H1 (cell line): ENCODE data around the gene TRIM38. TPM values are rescaled to one million over a fixed set of nuclear protein-coding genes. Genes with fewer than 3 reads are reported as not detected.

ENCODE experiments used
- CTCF ChIA-PET: fragments of 300-600 bp; sonication (Branson Sonifier 250); formaldehyde crosslinking; loops from one replicate; lab custom pipeline; 2021; ENCODE audit not compliant: partially characterized antibody; lab: Charles Lee
- POLR2A ChIA-PET: fragments of 300-600 bp; sonication (Branson Sonifier 250); formaldehyde crosslinking; loops from one replicate; lab custom pipeline; 2021; ENCODE audit warnings: inconsistent platforms; ENCODE audit not compliant: partially characterized antibody; lab: Charles Lee
- DNase-seq, 2 experiments: peaks; one replicate each; pipeline versions ENCODE4 v3.0.0 to v3.0.0-alpha.2; 2010 to 2022; ENCODE audit warnings: low spot score in 2 of 2, low read depth in 1 of 2, mixed read lengths in 1 of 2
- FAIRE-seq: peaks from 2 replicates; lab custom pipeline; 2011; peaks lifted over from hg19 to GRCh38; lab: Jason Lieb, UNC
- H2AFZ ChIP-seq: 2 replicates; pipeline ENCODE4 v1.8.1; 2012; ENCODE audit warnings: low read length, inconsistent platforms
- H2AK5ac ChIP-seq: 2 replicates; pipeline ENCODE4 v1.6.1; 2013; ENCODE audit warnings: low read depth, low read length
- H2BK120ac ChIP-seq: replicated peaks from 2 replicates; pipeline ENCODE3; 2013; ENCODE audit warnings: low read depth, low read length, inconsistent platforms
- H2BK12ac ChIP-seq: 2 replicates; pipeline ENCODE4 v1.6.1; 2013; ENCODE audit warnings: low read depth, low read length
- H2BK15ac ChIP-seq: 2 replicates; pipeline ENCODE4 v1.6.1; 2013; ENCODE audit warnings: low read length
- H2BK20ac ChIP-seq: 2 replicates; pipeline ENCODE4 v1.6.1; 2013; ENCODE audit warnings: low read length
- H2BK5ac ChIP-seq: 2 replicates; pipeline ENCODE4 v1.6.1; 2013; ENCODE audit warnings: low read depth, low read length
- H3K14ac ChIP-seq: 2 replicates; pipeline ENCODE4 v1.6.1; 2013; ENCODE audit warnings: inconsistent platforms; ENCODE audit not compliant: insufficient read length
- H3K18ac ChIP-seq: 2 replicates; pipeline ENCODE4 v1.6.1; 2013; ENCODE audit warnings: low read length; ENCODE audit errors: extremely low read depth
- H3K23ac ChIP-seq: 2 replicates; pipeline ENCODE4 v1.6.1; 2013; ENCODE audit warnings: inconsistent platforms; ENCODE audit not compliant: insufficient read length
- H3K23me2 ChIP-seq: 2 replicates; pipeline ENCODE4 v1.6.1; 2013; ENCODE audit warnings: low read depth, low read length
- H3K27ac ChIP-seq: 2 replicates; pipeline ENCODE4 v1.6.1; 2011; ENCODE audit warnings: low read depth, low read length, inconsistent platforms
- H3K27me3 ChIP-seq, 4 experiments: replicated peaks in 1 of 4; 1 replicate in 1 of 4; 2 replicates in 3 of 4; pipeline versions ENCODE4 v1.6.1 to v1.8.1; 2011 to 2013; ENCODE audit warnings: low read length in 3 of 4, mild to moderate bottlenecking in 3 of 4, inconsistent platforms in 2 of 4, mixed read lengths in 2 of 4, moderate library complexity in 1 of 4; ENCODE audit not compliant: control insufficient read depth in 3 of 4, insufficient read depth in 3 of 4; ENCODE audit errors: extremely low read depth in 1 of 4
- H3K36me3 ChIP-seq, 4 experiments: 2 replicates each; pipeline versions ENCODE4 v1.6.1 to v1.8.1; 2011 to 2013; ENCODE audit warnings: mild to moderate bottlenecking in 4 of 4, low read length in 3 of 4, moderate library complexity in 2 of 4, control low read depth in 1 of 4, inconsistent platforms in 1 of 4; ENCODE audit not compliant: insufficient read depth in 4 of 4, control insufficient read depth in 2 of 4
- H3K4ac ChIP-seq: replicated peaks from 2 replicates; pipeline ENCODE3; 2013; ENCODE audit warnings: low read length, low read depth, mixed read lengths, inconsistent platforms; ENCODE audit not compliant: insufficient read length
- H3K4me1 ChIP-seq, 4 experiments: replicated peaks in 1 of 4; 1 replicate in 1 of 4; 2 replicates in 3 of 4; pipeline versions ENCODE4 v1.6.1 to v1.8.1; 2011 to 2013; ENCODE audit warnings: low read length in 3 of 4, inconsistent platforms in 2 of 4, mixed read lengths in 1 of 4; ENCODE audit not compliant: insufficient read depth in 4 of 4, control insufficient read depth in 3 of 4
- H3K4me2 ChIP-seq, 2 experiments: 2 replicates each; pipeline versions ENCODE4 v1.6.1 to v1.8.1; 2011 to 2013; ENCODE audit warnings: low read depth in 2 of 2, low read length in 2 of 2, control low read depth in 1 of 2, inconsistent platforms in 1 of 2, mild to moderate bottlenecking in 1 of 2; ENCODE audit not compliant: insufficient read depth in 1 of 2
- H3K4me3 ChIP-seq, 4 experiments: fragments of 200-600, 300-600 bp in 1 of 4; sonication (generic), shearing (Covaris generic), sonication (Bioruptor Twin) in 1 of 4; 2 replicates each; pipeline versions ENCODE4 v1.5.1 to v1.8.1; 2011 to 2016; ENCODE audit warnings: low read length in 4 of 4, low read depth in 3 of 4, control low read depth in 2 of 4, inconsistent platforms in 2 of 4, mild to moderate bottlenecking in 2 of 4, mixed read lengths in 1 of 4, moderate library complexity in 1 of 4; ENCODE audit not compliant: insufficient read depth in 2 of 4; ENCODE audit errors: extremely low read depth in 1 of 4
- H3K56ac ChIP-seq: replicated peaks from 2 replicates; pipeline ENCODE3; 2013; ENCODE audit warnings: low read depth, mild to moderate bottlenecking, mixed read lengths, low read length, inconsistent platforms; ENCODE audit not compliant: insufficient read length
- H3K79me1 ChIP-seq: 2 replicates; pipeline ENCODE4 v1.6.1; 2013; ENCODE audit warnings: low read depth, low read length, control low read depth
- H3K79me2 ChIP-seq, 2 experiments: 2 replicates each; pipeline versions ENCODE4 v1.6.1 to v1.8.1; 2012 to 2013; ENCODE audit warnings: low read length in 2 of 2, mild to moderate bottlenecking in 2 of 2, inconsistent platforms in 1 of 2; ENCODE audit not compliant: insufficient read depth in 2 of 2, control insufficient read depth in 1 of 2
- H3K9ac ChIP-seq, 4 experiments: replicated peaks in 1 of 4; 1 replicate in 1 of 4; 2 replicates in 3 of 4; pipeline versions ENCODE4 v1.6.1 to v1.8.1; 2011 to 2013; ENCODE audit warnings: low read depth in 3 of 4, low read length in 3 of 4, control low read depth in 2 of 4, mild to moderate bottlenecking in 2 of 4, moderate library complexity in 2 of 4, inconsistent platforms in 1 of 4; ENCODE audit errors: extremely low read depth in 1 of 4
- H3K9me3 ChIP-seq, 2 experiments: 2 replicates each; pipeline versions ENCODE4 v1.6.1 to v1.8.1; 2012 to 2013; ENCODE audit warnings: mild to moderate bottlenecking in 2 of 2, moderate library complexity in 2 of 2, control low read depth in 1 of 2, inconsistent platforms in 1 of 2, low read depth in 1 of 2, low read length in 1 of 2, mixed read lengths in 1 of 2; ENCODE audit not compliant: insufficient read depth in 2 of 2
- H4K20me1 ChIP-seq, 2 experiments: replicated peaks in 1 of 2; 2 replicates each; pipeline versions ENCODE3 to v1.8.1; 2011 to 2013; ENCODE audit warnings: inconsistent platforms in 2 of 2, low read length in 2 of 2, mild to moderate bottlenecking in 1 of 2; ENCODE audit not compliant: insufficient read depth in 2 of 2, control insufficient read depth in 1 of 2
- H4K5ac ChIP-seq: 2 replicates; pipeline ENCODE4 v1.6.1; 2013; ENCODE audit warnings: low read length, low read depth, mixed read lengths, inconsistent platforms; ENCODE audit not compliant: insufficient read length
- H4K8ac ChIP-seq: 2 replicates; pipeline ENCODE4 v1.8.0; 2013; ENCODE audit warnings: mild to moderate bottlenecking, moderate library complexity, low read length, inconsistent platforms; ENCODE audit not compliant: insufficient read depth; ENCODE audit errors: extremely low read depth
- H4K91ac ChIP-seq: replicated peaks from 2 replicates; pipeline ENCODE3; 2013; ENCODE audit warnings: low read length, mixed read lengths, inconsistent platforms; ENCODE audit not compliant: insufficient read length
- PHF8 ChIP-seq: fragments of 200-600 bp; sonication (generic); conservative IDR thresholded peaks from 2 replicates; pipeline ENCODE4 v1.7.1; 2012; ENCODE audit warnings: low read depth, mild to moderate bottlenecking, inconsistent platforms, low read length, moderate library complexity
- SAP30 ChIP-seq: fragments of 300-600 bp; sonication (generic); IDR thresholded peaks from 2 replicates; pipeline ENCODE4 v1.7.1; 2012; ENCODE audit warnings: low read length, moderate library complexity, mild to moderate bottlenecking, inconsistent platforms; ENCODE audit not compliant: insufficient read depth, insufficient replicate concordance
- SP1 ChIP-seq: IDR thresholded peaks from 2 replicates; pipeline ENCODE4 v1.6.1; 2011; ENCODE audit warnings: low read depth, low read length
- polyA plus RNA-seq, 7 experiments: library from polyadenylated mRNA; depleted of rRNA in 3 of 7; stranded (reverse) in 5 of 7; unstranded in 2 of 7; fragments of >200 nt in 5 of 7; fragments of 200-250 nt in 2 of 7; gene quantifications; 1 replicate in 5 of 7; 2 replicates in 1 of 7; 4 replicates in 1 of 7; pipeline versions ENCODE4 v1.2.1 to v1.2.3, GENCODE V29; 2011 to 2013; ENCODE audit warnings: missing spikeins in 2 of 7, mixed read lengths in 2 of 7
- total RNA-seq: library from RNA; stranded (reverse); fragmentation: NEBNext Ultra II Directional; extraction: Animal tissue kit (Norgen Biotek cat#: 25700); gene quantifications from 2 replicates; pipeline ENCODE4 v1.2.1, GENCODE V29; 2021

The TRIM38 gene
- total and polyA plus RNA-seq, 2 of the 8 experiments (the other 6 are each of a cell fraction or from before 2014, with no cell fraction given) = 0.43 to 0.56 TPM

DNA sequence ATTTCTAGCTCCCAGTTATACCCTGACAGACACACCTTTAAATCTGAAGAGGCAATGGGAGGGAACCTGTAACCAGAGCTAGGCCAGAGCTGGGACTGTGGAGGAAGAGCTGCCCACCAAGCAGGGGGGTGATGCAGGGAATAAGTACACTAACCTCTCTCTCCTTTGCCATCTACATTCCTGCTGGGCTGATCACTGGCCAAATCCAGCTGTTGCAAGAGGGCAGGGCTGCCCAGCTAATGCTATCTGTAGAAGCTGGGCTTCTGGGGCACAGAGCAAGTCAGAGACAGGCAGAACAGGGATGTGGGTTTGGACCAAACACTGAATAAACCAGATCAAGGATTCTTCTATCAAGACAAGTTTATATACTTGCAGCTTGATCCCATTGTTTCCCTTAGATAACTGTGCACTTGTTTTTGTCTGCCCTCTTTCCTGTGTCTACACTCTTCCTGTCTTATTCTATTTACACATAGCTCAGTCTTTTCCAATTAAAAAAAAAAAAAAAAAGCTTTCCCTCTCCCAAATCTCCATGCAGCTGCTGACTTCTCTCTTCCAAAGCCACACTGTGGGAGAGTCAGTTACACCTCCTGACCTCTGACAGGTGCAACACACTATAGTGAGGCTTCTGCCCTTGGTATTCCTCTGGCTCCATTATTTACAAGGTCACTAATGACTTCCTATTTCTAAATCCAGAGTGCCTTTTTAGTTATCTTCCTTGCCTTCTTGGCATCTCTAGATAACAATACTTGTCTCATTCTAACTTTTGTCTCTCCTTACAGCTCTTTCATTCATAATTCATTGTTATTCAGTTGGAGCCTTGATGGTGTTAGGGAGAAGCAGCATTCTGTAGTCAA, 43.7 kb downstream of the TRIM38 start:
- no peak for FAIRE-seq
- H3K27me3 ChIP-seq = no peaks in the 10 kb centered on the region
- H4K20me1 ChIP-seq = no peaks in the 10 kb centered on the region
- no peak overlapping the region for H3K4ac ChIP-seq
- H3K23ac ChIP-seq = no peak overlapping the region
- no peaks in the 10 kb centered on the region for H3K23me2 ChIP-seq
- no peak overlapping the region for H3K27ac ChIP-seq
- no peaks in the 10 kb centered on the region; a peak in 1 of 8 replicates for H3K36me3 ChIP-seq
- no peak overlapping the region for H2BK20ac ChIP-seq
- no peak overlapping the region for H3K9ac ChIP-seq
- ChIA-PET POLR2A (interaction anchor here (0.6 to 7.5 kb wide), 7 partner anchors 8 to 1295 kb away, joined by 3 to 87 read pairs (median 4); a partner anchor contains a TSS), CTCF (interaction anchor here (0.5 to 4.1 kb wide), 7 partner anchors 11 to 741 kb away, joined by 3 to 12 read pairs (median 3); no protein-coding TSS in a partner anchor)
- H2BK12ac ChIP-seq = no peak overlapping the region
- no peak overlapping the region for H2BK120ac ChIP-seq
- no peak for DNase-seq
- no peak overlapping the region for H3K4me2 ChIP-seq
- no peak overlapping the region for H4K91ac ChIP-seq
- no peak overlapping the region for H2AFZ ChIP-seq
- no peak overlapping the region for H3K18ac ChIP-seq
- H3K79me2 ChIP-seq = no peaks in the 10 kb centered on the region
- no peaks in the 10 kb centered on the region for H3K9me3 ChIP-seq
- no peaks in the 10 kb centered on the region for H3K79me1 ChIP-seq
- no peak overlapping the region for H4K8ac ChIP-seq
- H3K14ac ChIP-seq = no peak overlapping the region
- H4K5ac ChIP-seq = no peak overlapping the region
- H3K56ac ChIP-seq = no peak overlapping the region
- TF ChIP-seq SAP30 = no peak
- TF ChIP-seq SP1 = no peak
- no peak for TF ChIP-seq PHF8
- no peak overlapping the region for H2BK15ac ChIP-seq
- no peak overlapping the region for H2BK5ac ChIP-seq
- no peak overlapping the region for H2AK5ac ChIP-seq
- H3K4me1 ChIP-seq = peaks cover 0 to under 1% (median 0%) of the 10 kb centered on the region in 4 experiments; a peak in 4 of 7 replicates
- no peak overlapping the region for H3K4me3 ChIP-seq
